Epithelial cell of esophagus (primary cell): Measurements from ENCODE around the gene MAST1.

ENCODE experiments used
- DNase-seq: peaks from one replicate; pipeline ENCODE4 v3.0.0; 2010; ENCODE audit warnings: low read depth
- H3K4me3 ChIP-seq: 2 replicates; pipeline ENCODE4 v1.5.1; 2011; ENCODE audit warnings: mild to moderate bottlenecking, low read length, control low read depth
- TF ChIP-seq, protein P1 (sequence below): IDR thresholded peaks from 2 replicates; pipeline ENCODE4 v1.5.1; 2011; ENCODE audit warnings: low read depth, mild to moderate bottlenecking, low read length, control low read depth, inconsistent platforms; ENCODE audit not compliant: insufficient read depth; ENCODE audit errors: missing control alignments

The MAST1 gene

DNA sequence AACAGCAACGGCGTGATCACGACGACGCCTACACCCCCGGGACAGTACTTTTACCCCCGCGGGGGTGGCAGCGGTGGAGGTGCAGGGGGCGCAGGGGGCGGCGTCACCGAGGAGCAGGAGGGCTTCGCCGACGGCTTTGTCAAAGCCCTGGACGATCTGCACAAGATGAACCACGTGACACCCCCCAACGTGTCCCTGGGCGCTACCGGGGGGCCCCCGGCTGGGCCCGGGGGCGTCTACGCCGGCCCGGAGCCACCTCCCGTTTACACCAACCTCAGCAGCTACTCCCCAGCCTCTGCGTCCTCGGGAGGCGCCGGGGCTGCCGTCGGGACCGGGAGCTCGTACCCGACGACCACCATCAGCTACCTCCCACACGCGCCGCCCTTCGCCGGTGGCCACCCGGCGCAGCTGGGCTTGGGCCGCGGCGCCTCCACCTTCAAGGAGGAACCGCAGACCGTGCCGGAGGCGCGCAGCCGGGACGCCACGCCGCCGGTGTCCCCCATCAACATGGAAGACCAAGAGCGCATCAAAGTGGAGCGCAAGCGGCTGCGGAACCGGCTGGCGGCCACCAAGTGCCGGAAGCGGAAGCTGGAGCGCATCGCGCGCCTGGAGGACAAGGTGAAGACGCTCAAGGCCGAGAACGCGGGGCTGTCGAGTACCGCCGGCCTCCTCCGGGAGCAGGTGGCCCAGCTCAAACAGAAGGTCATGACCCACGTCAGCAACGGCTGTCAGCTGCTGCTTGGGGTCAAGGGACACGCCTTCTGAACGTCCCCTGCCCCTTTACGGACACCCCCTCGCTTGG is 46.1 kb upstream of the MAST1 start:
- peak overlapping the region; percentile 92 for H3K4me3 ChIP-seq
- DNase-seq: peak; percentile 49
- TF ChIP-seq, protein P1, sequence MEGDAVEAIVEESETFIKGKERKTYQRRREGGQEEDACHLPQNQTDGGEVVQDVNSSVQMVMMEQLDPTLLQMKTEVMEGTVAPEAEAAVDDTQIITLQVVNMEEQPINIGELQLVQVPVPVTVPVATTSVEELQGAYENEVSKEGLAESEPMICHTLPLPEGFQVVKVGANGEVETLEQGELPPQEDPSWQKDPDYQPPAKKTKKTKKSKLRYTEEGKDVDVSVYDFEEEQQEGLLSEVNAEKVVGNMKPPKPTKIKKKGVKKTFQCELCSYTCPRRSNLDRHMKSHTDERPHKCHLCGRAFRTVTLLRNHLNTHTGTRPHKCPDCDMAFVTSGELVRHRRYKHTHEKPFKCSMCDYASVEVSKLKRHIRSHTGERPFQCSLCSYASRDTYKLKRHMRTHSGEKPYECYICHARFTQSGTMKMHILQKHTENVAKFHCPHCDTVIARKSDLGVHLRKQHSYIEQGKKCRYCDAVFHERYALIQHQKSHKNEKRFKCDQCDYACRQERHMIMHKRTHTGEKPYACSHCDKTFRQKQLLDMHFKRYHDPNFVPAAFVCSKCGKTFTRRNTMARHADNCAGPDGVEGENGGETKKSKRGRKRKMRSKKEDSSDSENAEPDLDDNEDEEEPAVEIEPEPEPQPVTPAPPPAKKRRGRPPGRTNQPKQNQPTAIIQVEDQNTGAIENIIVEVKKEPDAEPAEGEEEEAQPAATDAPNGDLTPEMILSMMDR: no peak

DNA sequence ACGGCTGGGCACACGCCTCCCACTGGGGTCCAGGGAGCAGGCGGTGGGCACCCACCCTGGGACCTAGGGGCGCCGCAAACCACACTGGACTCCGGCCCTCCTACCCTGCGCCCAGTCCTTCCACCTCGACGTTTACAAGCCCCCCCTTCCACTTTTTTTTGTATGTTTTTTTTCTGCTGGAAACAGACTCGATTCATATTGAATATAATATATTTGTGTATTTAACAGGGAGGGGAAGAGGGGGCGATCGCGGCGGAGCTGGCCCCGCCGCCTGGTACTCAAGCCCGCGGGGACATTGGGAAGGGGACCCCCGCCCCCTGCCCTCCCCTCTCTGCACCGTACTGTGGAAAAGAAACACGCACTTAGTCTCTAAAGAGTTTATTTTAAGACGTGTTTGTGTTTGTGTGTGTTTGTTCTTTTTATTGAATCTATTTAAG is 45.4 kb upstream of the MAST1 start:
- no peak for DNase-seq
- TF ChIP-seq, protein P1: no peak
- peak overlapping the region; percentile 92 for H3K4me3 ChIP-seq

DNA sequence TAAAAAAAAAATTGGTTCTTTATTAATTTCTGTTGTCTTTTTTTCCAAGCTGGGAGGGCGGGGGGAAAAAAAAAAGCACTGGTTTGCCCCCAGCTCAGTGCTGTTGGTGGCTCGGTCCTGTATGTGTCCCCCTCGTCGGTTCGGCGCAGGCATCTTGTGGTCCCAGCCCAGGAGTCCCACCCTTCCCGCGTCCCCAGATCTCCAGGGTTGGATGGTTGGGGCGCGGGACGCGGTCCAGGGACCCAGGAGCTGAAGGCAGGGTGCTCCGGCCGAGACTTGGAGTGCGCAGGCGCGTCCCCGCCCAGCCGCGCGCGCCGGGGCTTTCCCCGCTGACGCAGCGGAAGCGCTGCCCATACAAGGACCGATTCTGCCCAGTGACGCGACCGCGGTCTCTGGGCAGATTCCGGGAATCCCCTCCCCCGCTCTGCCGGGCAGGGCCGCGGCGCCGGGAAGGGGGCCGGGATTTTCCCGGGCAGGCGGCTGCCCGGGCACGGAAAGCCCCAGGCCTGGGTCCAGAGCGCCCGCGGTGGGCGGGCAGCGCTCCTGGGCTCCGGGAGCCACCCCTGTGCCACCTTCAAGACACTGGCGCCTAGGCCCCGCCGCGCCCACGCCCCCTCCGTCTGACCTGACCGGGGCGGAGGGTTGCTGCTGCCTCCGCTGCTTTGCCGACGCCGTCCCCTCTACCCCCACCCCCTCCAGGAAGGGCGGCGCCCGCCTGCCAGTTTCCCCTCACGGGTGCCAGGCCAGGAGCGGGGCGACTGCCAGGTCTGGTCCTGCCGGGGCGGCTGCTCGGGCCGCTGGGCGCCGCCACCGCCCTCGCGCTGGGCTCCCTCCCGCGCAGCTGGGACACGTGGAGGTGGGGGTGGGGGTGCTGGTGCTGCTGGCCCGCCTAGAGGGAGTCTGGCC is 44.8 kb upstream of the MAST1 start:
- TF ChIP-seq, protein P1: no peak
- peak overlapping the region; percentile 92 for H3K4me3 ChIP-seq
- peak; percentile 96 for DNase-seq

DNA sequence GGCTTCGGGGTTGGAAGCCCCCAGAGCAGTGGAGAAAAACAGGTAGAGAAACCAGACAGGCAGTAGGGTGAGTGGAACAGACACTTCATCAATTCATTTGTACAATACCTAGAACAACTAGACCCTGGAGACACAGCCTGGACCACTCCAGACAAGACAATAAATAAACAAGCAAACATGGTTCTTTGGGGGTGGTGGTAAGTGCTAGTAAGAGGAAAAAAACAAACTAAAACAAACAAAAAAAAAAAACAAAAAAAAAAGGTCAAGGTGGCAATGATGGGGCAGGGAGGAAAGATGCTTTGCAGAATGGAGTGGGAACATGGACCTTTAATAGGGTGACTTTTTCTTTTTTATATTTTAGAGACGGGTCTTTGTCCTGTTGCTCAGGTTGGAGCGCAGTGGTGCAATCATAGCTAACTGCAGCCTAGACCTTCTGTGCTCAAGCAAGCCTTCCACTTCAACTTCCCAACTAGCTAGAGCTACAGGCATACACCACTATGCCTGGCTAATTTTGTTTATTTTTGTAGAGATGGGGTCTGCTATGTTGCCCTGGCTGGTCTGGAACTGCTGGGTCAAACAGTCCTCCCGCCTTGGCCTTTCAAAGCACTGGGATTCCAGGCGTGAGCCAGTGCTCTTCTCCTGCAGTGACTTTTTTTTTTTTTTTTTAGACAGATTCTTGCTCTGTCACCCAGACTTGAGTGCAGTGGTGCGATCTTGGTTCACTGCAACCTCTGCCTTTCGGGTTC is 43.9 kb upstream of the MAST1 start:
- no peak overlapping the region for H3K4me3 ChIP-seq
- DNase-seq: no peak
- TF ChIP-seq, protein P1: no peak

DNA sequence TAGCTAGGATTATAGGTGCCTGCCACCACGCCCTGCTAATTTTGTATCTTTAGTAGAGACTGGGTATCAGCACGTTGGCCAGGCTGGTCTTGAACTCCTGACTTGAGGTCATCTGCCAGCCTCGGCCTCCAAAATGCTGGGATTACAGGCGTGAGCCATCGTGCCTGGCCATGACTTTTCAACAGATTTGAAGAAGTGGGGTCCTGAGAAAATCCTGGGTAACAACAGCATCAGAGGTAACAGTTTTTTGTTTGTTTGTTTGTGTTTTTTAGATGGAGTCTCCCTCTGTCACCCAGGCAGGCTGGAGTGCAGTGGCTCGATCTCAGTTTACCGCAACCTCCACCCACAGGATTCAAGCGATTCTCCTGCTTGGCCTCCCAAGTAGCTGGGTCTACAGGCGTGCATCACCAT is 43.3 kb upstream of the MAST1 start:
- no peak for DNase-seq
- TF ChIP-seq, protein P1: no peak
- H3K4me3 ChIP-seq: no peak overlapping the region

DNA sequence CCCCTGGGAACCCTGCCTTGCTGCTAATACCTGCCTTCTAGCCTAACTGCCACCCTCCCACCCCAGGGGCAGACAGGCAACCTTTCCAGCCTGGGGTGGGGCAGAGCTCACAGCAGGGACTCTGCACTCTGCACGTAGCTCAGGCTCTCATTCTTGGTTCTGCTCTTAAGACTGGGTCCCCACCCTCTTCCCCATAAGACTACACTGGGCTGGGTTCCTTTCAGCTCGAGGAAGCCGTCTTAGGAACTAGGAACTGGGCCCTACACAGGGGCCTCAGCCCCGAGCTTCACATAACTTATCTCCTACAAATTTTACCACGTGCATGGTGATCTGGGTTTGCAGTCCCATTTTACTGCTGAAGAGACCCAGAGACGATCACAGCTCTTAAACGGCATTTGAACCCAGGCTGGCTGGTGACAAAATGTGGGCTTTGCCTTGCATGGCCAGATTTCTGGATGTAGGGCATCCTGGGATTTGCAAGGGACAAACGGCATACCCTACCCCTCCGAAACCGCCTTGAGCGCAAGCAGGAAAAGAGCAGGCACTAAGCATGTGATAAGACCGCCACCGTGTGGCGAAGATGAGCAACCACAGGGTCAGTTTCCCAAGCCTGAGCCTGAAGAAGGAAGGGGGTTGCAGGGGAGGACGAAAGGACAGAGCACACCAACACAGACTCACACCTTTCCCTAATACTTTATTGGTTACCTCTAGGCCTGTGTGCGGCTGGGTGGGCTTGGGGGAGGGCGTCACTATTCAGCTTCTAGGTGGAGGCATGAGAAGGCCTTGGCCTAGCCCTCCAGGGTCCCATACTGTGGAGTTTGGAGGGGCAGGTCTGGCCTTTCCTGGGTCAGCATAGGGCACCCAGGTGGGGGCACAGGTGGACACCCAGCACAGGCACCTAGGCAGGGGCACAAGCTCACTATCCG is 41.9 kb upstream of the MAST1 start:
- TF ChIP-seq, protein P1: peak; percentile 97
- H3K4me3 ChIP-seq: no peak overlapping the region
- DNase-seq: peak; percentile 78
